NK-92 (cell line): Measurements from ENCODE around the gene TMEM131.
"Not testable (repeated sequence)": the region's sequence is repeated elsewhere in the genome, so short reads cannot be mapped to it uniquely, and the experiment has no call there.

Experiments
- DNase-seq: peaks from one replicate; lab custom pipeline; 2025; ENCODE audit not compliant: unreplicated experiment; lab: John Stamatoyannopoulos, UW

Gene TMEM131

GRCh38 chr2:97958184-97958583 lies 37.6 kb downstream of the TMEM131 start:
- no peak for DNase-seq

- DNase-seq = no peak
Measured at GRCh38 chr2:97957432-97958183, 38.1 kb downstream of the TMEM131 start.

GRCh38 chr2:97956753-97957152 lies 39.0 kb downstream of the TMEM131 start:
- DNase-seq = not testable (repeated sequence)

GRCh38 chr2:97953853-97954252 lies 41.9 kb downstream of the TMEM131 start:
- no peak for DNase-seq

- DNase-seq = no peak
Measured at GRCh38 chr2:97952357-97952756, 43.4 kb downstream of the TMEM131 start.

- no peak for DNase-seq
Measured at GRCh38 chr2:97951155-97951680, 44.5 kb downstream of the TMEM131 start.

- no peak for DNase-seq
Measured at GRCh38 chr2:97950329-97951154, 45.2 kb downstream of the TMEM131 start.

GRCh38 chr2:97948926-97949325 lies 46.8 kb downstream of the TMEM131 start:
- no peak for DNase-seq

- no peak for DNase-seq
Measured at GRCh38 chr2:97945791-97946190, 50.0 kb downstream of the TMEM131 start.

- DNase-seq = no peak
Measured at GRCh38 chr2:97936881-97937280, 58.9 kb downstream of the TMEM131 start.

GRCh38 chr2:97936199-97936598 lies 59.5 kb downstream of the TMEM131 start:
- no peak for DNase-seq

GRCh38 chr2:97935719-97936161 lies 60.0 kb downstream of the TMEM131 start:
- DNase-seq = no peak

GRCh38 chr2:97932975-97933662 lies 62.6 kb downstream of the TMEM131 start:
- no peak for DNase-seq

- no peak for DNase-seq
Measured at GRCh38 chr2:97931858-97932225, 63.9 kb downstream of the TMEM131 start.

- no peak for DNase-seq
Measured at GRCh38 chr2:97931118-97931857, 64.5 kb downstream of the TMEM131 start.

- DNase-seq = no peak
Measured at GRCh38 chr2:97928591-97928990, 67.2 kb downstream of the TMEM131 start.

- DNase-seq = no peak
Measured at GRCh38 chr2:97926946-97927345, 68.8 kb downstream of the TMEM131 start.

GRCh38 chr2:97924194-97924593 lies 71.6 kb downstream of the TMEM131 start:
- no peak for DNase-seq

- no peak for DNase-seq
Measured at GRCh38 chr2:97919858-97920257, 75.9 kb downstream of the TMEM131 start.

GRCh38 chr2:97918818-97919217 lies 76.9 kb downstream of the TMEM131 start:
- DNase-seq = no peak

GRCh38 chr2:97917668-97918067 lies 78.1 kb downstream of the TMEM131 start:
- not testable (repeated sequence) for DNase-seq
